GM10266 (cell line): ENCODE measurements around the gene ISOC2.
A peak's percentile ranks its signal among the peaks of the same experiment; 100 is the strongest.

Source experiments
- DNase-seq: peaks from one replicate; pipeline ENCODE4 v3.0.0; 2012; ENCODE audit errors: extremely low spot score
- CTCF ChIP-seq: IDR thresholded peaks from 2 replicates; pipeline ENCODE4 v1.5.1; 2012; ENCODE audit warnings: mild to moderate bottlenecking, low read depth; ENCODE audit not compliant: control insufficient read depth, insufficient read depth; ENCODE audit errors: missing control alignments

The ISOC2 gene

DNA sequence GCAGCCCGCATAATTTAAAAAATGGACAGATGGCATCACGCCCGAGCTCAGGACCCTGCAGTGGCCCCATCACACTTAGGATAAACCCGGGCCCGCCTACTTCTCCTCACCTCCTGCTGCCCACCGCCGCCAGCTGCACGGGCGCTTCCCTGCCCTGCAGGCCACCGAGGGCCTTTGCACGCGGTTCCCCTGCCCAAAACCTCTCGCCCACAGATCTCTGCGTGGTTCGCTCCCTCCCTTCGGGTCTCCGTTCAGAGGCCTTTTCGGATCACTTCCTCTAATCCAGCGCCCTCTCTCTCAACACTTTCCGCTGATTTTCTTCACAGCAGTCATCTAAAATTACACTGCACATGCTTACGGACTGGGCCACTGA lies 20.1 kb downstream of the ISOC2 start:
- TF ChIP-seq CTCF, result no peak
- DNase-seq, result no peak

- no peak for TF ChIP-seq CTCF
- peak; percentile 48 for DNase-seq
These were observed 20.9 kb downstream of the ISOC2 start for GRCh38 chr19:55440411-55441105.

DNA sequence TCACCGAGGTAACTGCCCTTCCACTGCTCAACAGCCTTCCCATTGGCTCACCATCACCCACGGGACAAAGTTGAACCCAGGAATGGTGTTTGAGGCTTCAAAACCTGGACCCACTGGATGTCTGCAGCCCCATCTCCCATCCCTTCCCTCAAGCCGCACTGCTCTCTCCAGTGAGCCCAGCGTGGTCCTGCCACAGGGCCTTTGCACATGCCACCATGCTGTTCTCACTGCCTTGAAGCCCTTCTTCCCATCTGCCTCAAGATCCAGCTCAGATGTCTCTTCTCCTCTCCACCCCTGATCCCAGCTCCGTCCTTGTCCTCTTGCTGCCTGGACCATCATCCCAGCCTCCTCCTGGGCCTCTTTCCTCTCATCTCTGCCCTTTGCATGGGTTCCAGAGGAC lies 22.4 kb downstream of the ISOC2 start:
- no peak for DNase-seq
- TF ChIP-seq CTCF, result no peak

GRCh38 chr19:55437410-55437809 lies 24.0 kb downstream of the ISOC2 start:
- DNase-seq, result peak; percentile 61
- no peak for TF ChIP-seq CTCF

DNA sequence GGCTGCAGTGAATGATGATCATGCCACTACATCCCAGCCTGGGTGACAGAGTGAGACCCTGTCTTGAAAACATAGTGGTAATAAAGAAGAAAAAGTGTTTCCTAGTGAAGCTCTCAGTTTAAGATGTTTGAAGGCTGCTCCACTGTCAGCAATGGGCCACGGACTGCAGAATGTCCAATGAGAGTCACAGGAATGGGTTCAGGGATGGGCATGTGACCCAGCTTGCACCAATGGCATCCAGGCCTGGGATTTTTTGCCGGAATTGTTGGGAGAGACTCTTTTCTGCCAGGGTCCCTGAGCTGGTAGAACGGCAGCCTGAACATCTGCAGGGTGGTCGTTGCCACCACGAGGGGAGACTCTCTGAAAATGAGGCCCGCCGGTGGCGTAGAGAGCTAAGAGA lies 24.6 kb downstream of the ISOC2 start:
- DNase-seq, result no peak
- TF ChIP-seq CTCF, result no peak

DNA sequence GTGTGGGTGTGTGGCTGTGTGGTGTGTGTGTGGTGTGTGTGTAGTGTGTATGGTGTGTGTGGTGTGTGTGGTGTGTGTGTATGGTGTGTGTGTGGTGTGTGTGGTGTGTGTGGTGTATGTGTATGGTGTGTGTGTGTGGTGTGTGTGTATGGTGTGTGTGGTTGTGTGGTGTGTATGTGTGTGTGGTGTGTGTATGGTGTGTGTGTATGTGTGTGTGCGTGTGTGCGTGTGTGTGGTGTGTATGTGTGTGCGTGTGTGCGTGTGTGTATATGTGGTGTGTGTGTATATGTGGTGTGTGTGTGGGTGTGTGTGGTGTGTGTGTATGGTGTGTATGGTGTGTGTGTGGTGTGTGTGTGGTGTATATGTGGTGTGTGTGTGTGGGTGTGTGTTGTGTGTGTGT lies 26.4 kb downstream of the ISOC2 start:
- no peak for TF ChIP-seq CTCF
- DNase-seq, result no peak

GRCh38 chr19:55434356-55434919 lies 27.0 kb downstream of the ISOC2 start:
- no peak for TF ChIP-seq CTCF

More at GRCh38 chr19:55434356-55434919, 27.0 kb downstream of the ISOC2 start:
- no peak for DNase-seq
